ENCODE data around the gene MGAT5. TPM values are rescaled to one million over a fixed set of nuclear protein-coding genes. Genes with fewer than 3 reads are reported as not detected.

MGAT5 gene
- total RNA-seq, 1 experiment from 2014 or later, result 22.1 TPM

GRCh38 chr2:134281815-134282419, 28.0 kb downstream of the MGAT5 start:
- Mint-ChIP-seq H3K4me1 (ENCODE audit: low read depth, unreplicated experiment) (no peaks in the 10 kb centered on the region), H3K36me3 (ENCODE audit: insufficient read depth, unreplicated experiment) (no peaks in the 10 kb centered on the region), H3K27ac (ENCODE audit: unreplicated experiment) (no peak overlapping the region), H3K4me3 (ENCODE audit: unreplicated experiment) (no peak overlapping the region), H3K9me3 (ENCODE audit: unreplicated experiment) (no peaks in the 10 kb centered on the region), H3K27me3 (ENCODE audit: insufficient read depth, unreplicated experiment) (no peaks in the 10 kb centered on the region)
- no peaks in the 10 kb centered on the region for H3K4me1 ChIP-seq
- DNase-seq, result no peak
- BruUV-seq (replicated peaks), result no TSS peak
- TF ChIP-seq CTCF (IDR thresholded peaks at IDR 0.05; ENCODE audit: insufficient read depth in 1 of 2, low read depth in 1 of 2, low read length in 1 of 2, severe bottlenecking in 1 of 2, unreplicated experiment in 1 of 2), result no peak
- H3K9me3 ChIP-seq, result no peaks in the 10 kb centered on the region
- CTCF ChIA-PET, result no interaction called here
- H3K27me3 ChIP-seq (replicated peaks; ENCODE audit: control insufficient read depth, insufficient read depth, low read length), result no peaks in the 10 kb centered on the region
- POLR2A ChIA-PET, result no interaction called here
- no peaks in the 10 kb centered on the region for H3K36me3 ChIP-seq (ENCODE audit: control insufficient read depth, insufficient read depth, low read length)
- intact Hi-C loops (cut with micrococcal nuclease; ENCODE audit: unreplicated experiment), result no loop called here
- H3K4me3 ChIP-seq (ENCODE audit: low read depth, low read length), result no peak overlapping the region

DNA sequence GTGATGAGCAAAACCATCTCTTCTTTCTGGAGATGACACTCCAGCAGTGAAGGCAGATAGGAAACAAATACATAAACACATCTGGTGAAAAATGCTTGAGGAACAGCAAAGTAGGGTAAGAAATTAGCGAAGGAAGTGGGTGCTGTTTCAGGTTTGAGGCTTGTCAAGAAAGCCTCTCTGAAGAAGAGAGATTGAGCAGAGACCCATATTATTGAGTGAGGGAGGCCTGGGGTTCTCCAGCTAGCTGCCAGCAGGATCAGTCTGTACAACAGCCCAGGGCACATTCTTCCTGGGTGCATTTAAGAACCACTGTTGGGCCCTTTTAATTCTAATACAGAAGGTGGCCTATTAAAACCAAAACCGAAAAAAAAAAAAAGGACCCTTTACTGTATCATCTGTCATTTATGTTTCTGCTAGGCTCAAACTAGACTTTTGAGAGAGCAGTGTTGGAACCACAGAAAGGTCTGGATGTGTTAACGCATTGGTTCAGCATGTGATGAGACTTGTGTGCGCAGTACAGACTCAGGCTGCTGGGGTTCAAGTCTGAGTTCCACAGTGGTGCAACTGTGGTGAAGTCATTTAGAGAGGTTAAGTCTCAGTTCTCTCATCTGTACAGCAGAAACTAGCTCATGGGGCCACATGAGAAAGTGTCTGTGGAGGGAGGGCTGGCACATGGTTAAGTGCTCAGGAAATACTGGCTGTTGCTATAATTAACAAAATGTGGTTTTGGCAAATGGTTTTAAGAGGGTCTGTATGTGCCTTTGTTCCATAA, 28.9 kb downstream of the MGAT5 start:
- H3K27me3 Mint-ChIP-seq (ENCODE audit: insufficient read depth, unreplicated experiment), result no peaks in the 10 kb centered on the region
- intact Hi-C loops (cut with micrococcal nuclease; ENCODE audit: unreplicated experiment), result no loop called here
- POLR2A ChIA-PET, result no interaction called here
- BruUV-seq (replicated peaks), result no TSS peak
- no peak overlapping the region for H3K27ac Mint-ChIP-seq (ENCODE audit: unreplicated experiment)
- no peaks in the 10 kb centered on the region for H3K9me3 Mint-ChIP-seq (ENCODE audit: unreplicated experiment)
- H3K36me3 ChIP-seq (ENCODE audit: control insufficient read depth, insufficient read depth, low read length), result no peaks in the 10 kb centered on the region
- H3K4me1 ChIP-seq, result no peaks in the 10 kb centered on the region
- H3K9me3 ChIP-seq, result no peaks in the 10 kb centered on the region
- TF ChIP-seq CTCF (IDR thresholded peaks at IDR 0.05; ENCODE audit: insufficient read depth in 1 of 2, low read depth in 1 of 2, low read length in 1 of 2, severe bottlenecking in 1 of 2, unreplicated experiment in 1 of 2), result no peak
- H3K27me3 ChIP-seq (replicated peaks; ENCODE audit: control insufficient read depth, insufficient read depth, low read length), result no peaks in the 10 kb centered on the region
- no peak overlapping the region for H3K4me3 ChIP-seq (ENCODE audit: low read depth, low read length)
- no peaks in the 10 kb centered on the region for H3K36me3 Mint-ChIP-seq (ENCODE audit: insufficient read depth, unreplicated experiment)
- H3K4me1 Mint-ChIP-seq (ENCODE audit: low read depth, unreplicated experiment), result no peaks in the 10 kb centered on the region
- CTCF ChIA-PET, result no interaction called here
- no peak overlapping the region for H3K4me3 Mint-ChIP-seq (ENCODE audit: unreplicated experiment)
- DNase-seq, result no peak

DNA sequence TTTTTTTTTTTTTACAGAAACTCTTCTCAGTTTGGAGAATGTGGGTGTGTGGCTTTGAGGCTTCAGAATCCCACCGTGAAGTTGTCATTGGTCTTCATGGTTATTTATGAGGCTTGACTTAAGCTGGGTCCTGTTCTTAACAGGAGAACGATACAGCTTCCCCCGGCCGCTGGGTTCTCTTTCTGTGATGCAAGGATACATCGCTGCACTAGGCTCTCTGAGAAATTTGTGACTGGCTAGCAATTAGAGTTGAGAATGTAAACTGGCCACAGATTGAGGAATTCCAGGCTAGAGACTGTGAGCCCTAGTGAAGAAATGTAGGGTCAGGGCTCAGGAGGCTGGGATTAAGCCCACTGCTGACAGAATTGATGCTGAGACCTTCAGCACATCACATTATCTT, 29.8 kb downstream of the MGAT5 start:
- ChIA-PET CTCF (no interaction called here), POLR2A (no interaction called here)
- no peaks in the 10 kb centered on the region for H3K4me1 Mint-ChIP-seq (ENCODE audit: low read depth, unreplicated experiment)

More for the DNA sequence above, 29.8 kb downstream of the MGAT5 start:
- H3K27me3 ChIP-seq (replicated peaks; ENCODE audit: control insufficient read depth, insufficient read depth, low read length), result no peaks in the 10 kb centered on the region
- H3K27me3 Mint-ChIP-seq (ENCODE audit: insufficient read depth, unreplicated experiment), result no peaks in the 10 kb centered on the region
- no peaks in the 10 kb centered on the region for H3K36me3 Mint-ChIP-seq (ENCODE audit: insufficient read depth, unreplicated experiment)
- no peak for TF ChIP-seq CTCF (IDR thresholded peaks at IDR 0.05; ENCODE audit: insufficient read depth in 1 of 2, low read depth in 1 of 2, low read length in 1 of 2, severe bottlenecking in 1 of 2, unreplicated experiment in 1 of 2)
- DNase-seq, result no peak
- H3K4me3 ChIP-seq (ENCODE audit: low read depth, low read length), result no peak overlapping the region
- no peaks in the 10 kb centered on the region for H3K9me3 ChIP-seq
- no peak overlapping the region for H3K4me3 Mint-ChIP-seq (ENCODE audit: unreplicated experiment)
- H3K9me3 Mint-ChIP-seq (ENCODE audit: unreplicated experiment), result no peaks in the 10 kb centered on the region
- intact Hi-C loops (cut with micrococcal nuclease; ENCODE audit: unreplicated experiment), result no loop called here
- no TSS peak for BruUV-seq (replicated peaks)
- no peaks in the 10 kb centered on the region for H3K36me3 ChIP-seq (ENCODE audit: control insufficient read depth, insufficient read depth, low read length)
- no peaks in the 10 kb centered on the region for H3K4me1 ChIP-seq
- no peak overlapping the region for H3K27ac Mint-ChIP-seq (ENCODE audit: unreplicated experiment)

All from Caco-2 (cell line).